NCI-H446 (cell line): ENCODE results near the gene LRP1B.
"Not testable (repeated sequence)": the region's sequence is repeated elsewhere in the genome, so short reads cannot be mapped to it uniquely, and the experiment has no call there.

Experiments
- DNase-seq, 2 experiments: peaks; one replicate each; lab custom pipeline; 2025; lab: John Stamatoyannopoulos, UW

Gene LRP1B

GRCh38 chr2:140698636-140699035 lies 1432.2 kb downstream of the LRP1B start:
- no peak for DNase-seq

GRCh38 chr2:140696449-140696848 lies 1434.4 kb downstream of the LRP1B start:
- no peak for DNase-seq

- DNase-seq = no peak
Observed at GRCh38 chr2:140695155-140695554, 1435.7 kb downstream of the LRP1B start.

- DNase-seq = no peak
Observed at GRCh38 chr2:140687825-140688224, 1443.0 kb downstream of the LRP1B start.

GRCh38 chr2:140683658-140684057 lies 1447.2 kb downstream of the LRP1B start:
- DNase-seq = no peak

- DNase-seq = no peak
Observed at GRCh38 chr2:140680862-140681261, 1450.0 kb downstream of the LRP1B start.

GRCh38 chr2:140679752-140680151 lies 1451.1 kb downstream of the LRP1B start:
- no peak for DNase-seq

GRCh38 chr2:140669911-140670310 lies 1460.9 kb downstream of the LRP1B start:
- DNase-seq = no peak

GRCh38 chr2:140667203-140667602 lies 1463.6 kb downstream of the LRP1B start:
- DNase-seq = no peak

- DNase-seq = no peak
Observed at GRCh38 chr2:140662504-140662903, 1468.3 kb downstream of the LRP1B start.

GRCh38 chr2:140658760-140659692 lies 1471.8 kb downstream of the LRP1B start:
- peak; percentile 49 to 76 for DNase-seq

- peak in 1 of 2 experiments; percentile 1 for DNase-seq
Observed at GRCh38 chr2:140657657-140658056, 1473.2 kb downstream of the LRP1B start.

- DNase-seq = peak in 1 of 2 experiments; percentile 25
Observed at GRCh38 chr2:140654565-140654964, 1476.3 kb downstream of the LRP1B start.

- DNase-seq = no peak
Observed at GRCh38 chr2:140650825-140651224, 1480.0 kb downstream of the LRP1B start.

- DNase-seq = not testable (repeated sequence)
Observed at GRCh38 chr2:140650134-140650533, 1480.7 kb downstream of the LRP1B start.

GRCh38 chr2:140648393-140648792 lies 1482.4 kb downstream of the LRP1B start:
- DNase-seq = no peak

GRCh38 chr2:140643761-140644187 lies 1487.0 kb downstream of the LRP1B start:
- DNase-seq = no peak

- DNase-seq = no peak
Observed at GRCh38 chr2:140641163-140641562, 1489.7 kb downstream of the LRP1B start.

- no peak for DNase-seq
Observed at GRCh38 chr2:140639628-140640027, 1491.2 kb downstream of the LRP1B start.

- no peak for DNase-seq
Observed at GRCh38 chr2:140630557-140630956, 1500.3 kb downstream of the LRP1B start.

GRCh38 chr2:140627885-140628284 lies 1502.9 kb downstream of the LRP1B start:
- no peak for DNase-seq

GRCh38 chr2:140627136-140627535 lies 1503.7 kb downstream of the LRP1B start:
- no peak for DNase-seq

GRCh38 chr2:140624200-140624599 lies 1506.6 kb downstream of the LRP1B start:
- DNase-seq = no peak
